Keratinocyte (primary cell): ENCODE data around the gene FHIT.

Experiments used
- EZH2 ChIP-seq: IDR thresholded peaks from one replicate; pipeline ENCODE4 v1.6.1; 2012; ENCODE audit warnings: inconsistent platforms, mild to moderate bottlenecking, low read length, moderate library complexity
- TF ChIP-seq, protein P1 (sequence below), 3 experiments: IDR thresholded peaks in 1 of 3; conservative IDR thresholded peaks in 1 of 3; optimal IDR thresholded peaks in 1 of 3; 2 replicates in 2 of 3; 3 replicates in 1 of 3; pipeline versions ENCODE3 to v1.5.1; 2011; ENCODE audit warnings: low read length in 3 of 3, mild to moderate bottlenecking in 3 of 3, moderate library complexity in 2 of 3, control low read depth in 1 of 3, inconsistent platforms in 1 of 3; ENCODE audit not compliant: insufficient read depth in 2 of 3; ENCODE audit errors: extremely low read depth in 1 of 3

DNA sequence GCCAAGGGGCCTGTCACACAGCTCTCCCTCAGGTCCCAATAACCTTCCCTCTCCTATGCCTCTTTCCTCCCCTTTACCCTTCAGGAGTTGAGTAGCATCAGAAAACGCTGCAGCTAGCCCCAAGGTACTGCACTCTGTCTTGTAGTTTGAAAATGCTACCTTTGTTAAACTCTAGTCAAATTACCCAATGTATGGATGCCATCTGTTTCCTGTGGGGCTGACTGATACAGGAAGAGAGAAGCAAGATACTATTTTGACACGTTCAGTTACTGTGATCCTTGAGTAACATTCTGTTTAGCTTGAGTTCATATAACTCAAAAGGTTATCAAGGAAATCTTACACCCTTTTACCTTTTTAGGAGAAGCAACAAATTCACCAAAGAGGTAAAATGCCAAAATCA, 493.1 kb downstream of the FHIT start:
- TF ChIP-seq, protein P1, sequence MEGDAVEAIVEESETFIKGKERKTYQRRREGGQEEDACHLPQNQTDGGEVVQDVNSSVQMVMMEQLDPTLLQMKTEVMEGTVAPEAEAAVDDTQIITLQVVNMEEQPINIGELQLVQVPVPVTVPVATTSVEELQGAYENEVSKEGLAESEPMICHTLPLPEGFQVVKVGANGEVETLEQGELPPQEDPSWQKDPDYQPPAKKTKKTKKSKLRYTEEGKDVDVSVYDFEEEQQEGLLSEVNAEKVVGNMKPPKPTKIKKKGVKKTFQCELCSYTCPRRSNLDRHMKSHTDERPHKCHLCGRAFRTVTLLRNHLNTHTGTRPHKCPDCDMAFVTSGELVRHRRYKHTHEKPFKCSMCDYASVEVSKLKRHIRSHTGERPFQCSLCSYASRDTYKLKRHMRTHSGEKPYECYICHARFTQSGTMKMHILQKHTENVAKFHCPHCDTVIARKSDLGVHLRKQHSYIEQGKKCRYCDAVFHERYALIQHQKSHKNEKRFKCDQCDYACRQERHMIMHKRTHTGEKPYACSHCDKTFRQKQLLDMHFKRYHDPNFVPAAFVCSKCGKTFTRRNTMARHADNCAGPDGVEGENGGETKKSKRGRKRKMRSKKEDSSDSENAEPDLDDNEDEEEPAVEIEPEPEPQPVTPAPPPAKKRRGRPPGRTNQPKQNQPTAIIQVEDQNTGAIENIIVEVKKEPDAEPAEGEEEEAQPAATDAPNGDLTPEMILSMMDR (optimal IDR thresholded peaks at IDR 0.05 in 1 of 3, IDR thresholded peaks at IDR 0.05 in 1 of 3, conservative IDR thresholded peaks at IDR 0.05 in 1 of 3; ENCODE audit: extremely low read depth in 1 of 3, insufficient read depth in 2 of 3, low read length in 3 of 3), result no peak
- no peak for TF ChIP-seq EZH2
